GM23338 (cell line): Measurements from ENCODE around the gene PIEZO2. TPM values are rescaled to one million over a fixed set of nuclear protein-coding genes. Genes with fewer than 3 reads are reported as not detected.

Source experiments
- ATAC-seq: fragments of 200-7000 bp; cut with Tn5 transposase; 3 replicates; pipeline ENCODE4 v1.9.1; 2020
- DNase-seq: peaks from one replicate; pipeline ENCODE4 v3.0.0-alpha.2; 2015; ENCODE audit warnings: low spot score
- H2AFZ ChIP-seq: fragments of 200-600 bp; sonication (generic); 2 replicates; pipeline ENCODE4 v1.8.0; 2016; ENCODE audit warnings: antibody characterized with exemption, mild to moderate bottlenecking, moderate library complexity
- H3F3A ChIP-seq: fragments of 200-600 bp; sonication (generic); replicated peaks from 2 replicates; pipeline ENCODE4 v1.8.0; 2017; ENCODE audit warnings: antibody characterized with exemption, mixed run types, low read depth
- H3K27ac ChIP-seq: fragments of 200-600 bp; sonication (generic); 2 replicates; pipeline ENCODE4 v1.6.1; 2016; ENCODE audit warnings: low read depth
- H3K27me3 ChIP-seq: fragments of 200-600 bp; sonication (generic); 2 replicates; pipeline ENCODE4 v1.8.0; 2016; ENCODE audit warnings: mild to moderate bottlenecking, mixed run types, moderate library complexity; ENCODE audit not compliant: insufficient read depth
- H3K36me3 ChIP-seq: fragments of 200-600 bp; sonication (generic); 2 replicates; pipeline ENCODE4 v1.8.0; 2016; ENCODE audit warnings: mild to moderate bottlenecking; ENCODE audit not compliant: insufficient read depth
- H3K4me1 ChIP-seq: fragments of 200-600 bp; sonication (generic); 2 replicates; pipeline ENCODE4 v1.8.0; 2016; ENCODE audit warnings: mild to moderate bottlenecking, moderate library complexity; ENCODE audit not compliant: insufficient read depth
- H3K4me2 ChIP-seq: fragments of 200-600 bp; sonication (generic); 2 replicates; pipeline ENCODE4 v1.7.1; 2017; ENCODE audit warnings: mixed run types
- H3K4me3 ChIP-seq: fragments of 200-600 bp; sonication (generic); 2 replicates; pipeline ENCODE4 v1.6.1; 2016; ENCODE audit warnings: mixed run types
- H3K79me2 ChIP-seq: fragments of 200-600 bp; sonication (generic); replicated peaks from 2 replicates; pipeline ENCODE4 v1.8.0; 2017; ENCODE audit warnings: mild to moderate bottlenecking; ENCODE audit not compliant: insufficient read depth
- H3K9me2 ChIP-seq: fragments of 200-600 bp; sonication (generic); 2 replicates; pipeline ENCODE4 v1.8.0; 2017; ENCODE audit not compliant: insufficient read depth
- H4K20me1 ChIP-seq: fragments of 200-600 bp; sonication (generic); replicated peaks from 2 replicates; pipeline ENCODE4 v1.8.0; 2017; ENCODE audit warnings: mild to moderate bottlenecking; ENCODE audit not compliant: insufficient read depth
- H3K27ac Mint-ChIP-seq: 2 replicates; pipeline ENCODE4 v1.8.0; 2020; ENCODE audit warnings: inconsistent platforms, mild to moderate bottlenecking, moderate library complexity, mixed read lengths
- H3K27me3 Mint-ChIP-seq: 3 replicates; pipeline ENCODE4 v1.8.0; 2022; ENCODE audit warnings: low read depth, mild to moderate bottlenecking, moderate library complexity, mixed read lengths, inconsistent platforms; ENCODE audit not compliant: insufficient read depth, poor library complexity
- H3K36me3 Mint-ChIP-seq: 3 replicates; pipeline ENCODE4 v1.8.0; 2021; ENCODE audit warnings: low read depth, mild to moderate bottlenecking, inconsistent platforms, moderate library complexity, mixed read lengths
- H3K4me1 Mint-ChIP-seq: 3 replicates; pipeline ENCODE4 v1.8.0; 2020; ENCODE audit warnings: mild to moderate bottlenecking, inconsistent platforms, mixed read lengths
- H3K4me3 Mint-ChIP-seq: 3 replicates; pipeline ENCODE4 v1.8.0; 2021; ENCODE audit warnings: moderate library complexity, mild to moderate bottlenecking, inconsistent platforms, mixed read lengths
- H3K9me3 Mint-ChIP-seq: 3 replicates; pipeline ENCODE4 v1.8.0; 2020; ENCODE audit warnings: moderate library complexity, mild to moderate bottlenecking, inconsistent platforms, mixed read lengths
- CREB1 ChIP-seq: fragments of 250-450 bp; sonication (Bioruptor Pico); IDR thresholded peaks from 2 replicates; pipeline ENCODE4 v1.5.0; 2020; ENCODE audit warnings: low read depth, mild to moderate bottlenecking, moderate library complexity
- EZH2 ChIP-seq: fragments of 200-600 bp; sonication (generic); IDR thresholded peaks from one replicate; pipeline ENCODE4 v1.8.0; 2017; ENCODE audit warnings: antibody characterized with exemption, mild to moderate bottlenecking, low read depth; ENCODE audit not compliant: unreplicated experiment
- EZH2phosphoT487 ChIP-seq: fragments of 200-600 bp; sonication (generic); IDR thresholded peaks from one replicate; pipeline ENCODE4 v1.8.1; 2018; ENCODE audit warnings: antibody characterized with exemption; ENCODE audit not compliant: unreplicated experiment
- JUNB ChIP-seq: IDR thresholded peaks from one replicate; pipeline ENCODE4 v1.6.1; 2016; ENCODE audit warnings: antibody characterized with exemption; ENCODE audit not compliant: unreplicated experiment
- NANOG ChIP-seq: IDR thresholded peaks from 2 replicates; pipeline ENCODE4 v1.6.1; 2016; ENCODE audit warnings: antibody characterized with exemption, borderline replicate concordance
- POLR2AphosphoS5 ChIP-seq: IDR thresholded peaks from 2 replicates; pipeline ENCODE4 v1.6.1; 2016; ENCODE audit warnings: antibody characterized with exemption, low read depth
- STAT1 ChIP-seq: IDR thresholded peaks from one replicate; pipeline ENCODE4 v1.6.1; 2016; ENCODE audit warnings: antibody characterized with exemption; ENCODE audit not compliant: unreplicated experiment
- ZNF114 ChIP-seq: fragments of 250-450 bp; sonication (Bioruptor Pico); IDR thresholded peaks from 2 replicates; pipeline ENCODE4 v1.5.0; 2020; ENCODE audit warnings: mild to moderate bottlenecking, moderate library complexity
- ZNF331 ChIP-seq: fragments of 250-450 bp; sonication (Bioruptor Pico); IDR thresholded peaks from 2 replicates; pipeline ENCODE4 v1.5.0; 2020; ENCODE audit warnings: low read depth, mild to moderate bottlenecking, moderate library complexity
- polyA plus RNA-seq: library from polyadenylated mRNA; unstranded; fragments of >200 nt; fragmentation: Nextera tagmentation; extraction: Ambion mirVana; gene quantifications from 2 replicates; pipeline ENCODE4 v1.2.1, GENCODE V29; 2016
- total RNA-seq: library from RNA; depleted of rRNA; stranded (reverse); fragments of >200 nt; shearing (Covaris generic); gene quantifications from 2 replicates; pipeline ENCODE4 v1.2.3, GENCODE V29; 2014
- TF ChIP-seq, protein P1 (sequence below): fragments of 250-450 bp; sonication (Bioruptor Pico); IDR thresholded peaks from 2 replicates; pipeline ENCODE4 v1.5.0; 2020; ENCODE audit warnings: mild to moderate bottlenecking, moderate library complexity
- TF ChIP-seq, protein P2 (sequence below): IDR thresholded peaks from 2 replicates; pipeline ENCODE4 v1.6.1; 2016; ENCODE audit warnings: antibody characterized with exemption
- TF ChIP-seq, protein P3 (sequence below), 2 experiments: fragments of 200-600 bp in 1 of 2; sonication (generic) in 1 of 2; conservative IDR thresholded peaks; 2 replicates each; pipeline versions ENCODE4 v1.5.1 to v1.6.1; 2016 to 2017; ENCODE audit warnings: antibody characterized with exemption in 2 of 2, low read depth in 2 of 2, mild to moderate bottlenecking in 2 of 2, moderate library complexity in 1 of 2
- TF ChIP-seq, protein P4 (sequence below): IDR thresholded peaks from one replicate; pipeline ENCODE4 v1.6.1; 2018; ENCODE audit warnings: antibody characterized with exemption; ENCODE audit not compliant: unreplicated experiment

The PIEZO2 gene
- total and polyA plus RNA-seq, 2 experiments from 2014 or later = 4.8 to 8.2 TPM

DNA sequence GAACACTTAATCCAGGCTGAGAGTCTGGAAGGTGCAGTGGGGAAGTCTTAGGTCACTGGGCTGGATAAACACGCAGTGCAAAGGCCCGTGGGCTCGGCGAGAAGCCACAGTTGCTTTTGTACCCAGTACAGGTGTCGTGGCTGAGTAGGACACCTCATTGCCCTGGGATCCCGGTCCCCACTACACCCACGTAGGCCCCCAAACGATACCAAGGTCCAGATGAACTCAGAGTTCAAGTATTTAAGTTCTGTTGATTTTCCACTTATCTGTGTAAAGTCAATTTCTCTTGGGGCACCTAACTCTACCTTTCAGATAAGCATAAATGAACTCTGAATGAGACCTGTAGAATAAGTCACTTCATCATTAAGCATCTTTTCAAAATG lies 302.0 kb downstream of the PIEZO2 start:
- no peaks in the 10 kb centered on the region for H3K27me3 Mint-ChIP-seq
- Histone ChIP-seq H3K4me1 (peaks cover 22% of the 10 kb centered on the region), H3K79me2 (no peaks in the 10 kb centered on the region), H2AFZ (no peak overlapping the region), H3F3A (no peaks in the 10 kb centered on the region), H3K27me3 (no peaks in the 10 kb centered on the region), H4K20me1 (no peaks in the 10 kb centered on the region), H3K4me2 (peak overlapping the region; percentile 46), H3K9me2 (no peaks in the 10 kb centered on the region), H3K36me3 (no peaks in the 10 kb centered on the region), H3K4me3 (0 out of 2 replicates have a peak overlapping the region, but pooled peaks have one; percentile 9), H3K27ac (no peak overlapping the region)
- TF ChIP-seq CREB1 (CRISPR knock-in tag) (no peak), EZH2phosphoT487 (no peak), POLR2AphosphoS5 (no peak), ZNF114 (no peak), JUNB (no peak), EZH2 (no peak), ZNF331 (CRISPR knock-in tag) (no peak), NANOG (no peak), STAT1 (no peak)
- TF ChIP-seq, protein P1, sequence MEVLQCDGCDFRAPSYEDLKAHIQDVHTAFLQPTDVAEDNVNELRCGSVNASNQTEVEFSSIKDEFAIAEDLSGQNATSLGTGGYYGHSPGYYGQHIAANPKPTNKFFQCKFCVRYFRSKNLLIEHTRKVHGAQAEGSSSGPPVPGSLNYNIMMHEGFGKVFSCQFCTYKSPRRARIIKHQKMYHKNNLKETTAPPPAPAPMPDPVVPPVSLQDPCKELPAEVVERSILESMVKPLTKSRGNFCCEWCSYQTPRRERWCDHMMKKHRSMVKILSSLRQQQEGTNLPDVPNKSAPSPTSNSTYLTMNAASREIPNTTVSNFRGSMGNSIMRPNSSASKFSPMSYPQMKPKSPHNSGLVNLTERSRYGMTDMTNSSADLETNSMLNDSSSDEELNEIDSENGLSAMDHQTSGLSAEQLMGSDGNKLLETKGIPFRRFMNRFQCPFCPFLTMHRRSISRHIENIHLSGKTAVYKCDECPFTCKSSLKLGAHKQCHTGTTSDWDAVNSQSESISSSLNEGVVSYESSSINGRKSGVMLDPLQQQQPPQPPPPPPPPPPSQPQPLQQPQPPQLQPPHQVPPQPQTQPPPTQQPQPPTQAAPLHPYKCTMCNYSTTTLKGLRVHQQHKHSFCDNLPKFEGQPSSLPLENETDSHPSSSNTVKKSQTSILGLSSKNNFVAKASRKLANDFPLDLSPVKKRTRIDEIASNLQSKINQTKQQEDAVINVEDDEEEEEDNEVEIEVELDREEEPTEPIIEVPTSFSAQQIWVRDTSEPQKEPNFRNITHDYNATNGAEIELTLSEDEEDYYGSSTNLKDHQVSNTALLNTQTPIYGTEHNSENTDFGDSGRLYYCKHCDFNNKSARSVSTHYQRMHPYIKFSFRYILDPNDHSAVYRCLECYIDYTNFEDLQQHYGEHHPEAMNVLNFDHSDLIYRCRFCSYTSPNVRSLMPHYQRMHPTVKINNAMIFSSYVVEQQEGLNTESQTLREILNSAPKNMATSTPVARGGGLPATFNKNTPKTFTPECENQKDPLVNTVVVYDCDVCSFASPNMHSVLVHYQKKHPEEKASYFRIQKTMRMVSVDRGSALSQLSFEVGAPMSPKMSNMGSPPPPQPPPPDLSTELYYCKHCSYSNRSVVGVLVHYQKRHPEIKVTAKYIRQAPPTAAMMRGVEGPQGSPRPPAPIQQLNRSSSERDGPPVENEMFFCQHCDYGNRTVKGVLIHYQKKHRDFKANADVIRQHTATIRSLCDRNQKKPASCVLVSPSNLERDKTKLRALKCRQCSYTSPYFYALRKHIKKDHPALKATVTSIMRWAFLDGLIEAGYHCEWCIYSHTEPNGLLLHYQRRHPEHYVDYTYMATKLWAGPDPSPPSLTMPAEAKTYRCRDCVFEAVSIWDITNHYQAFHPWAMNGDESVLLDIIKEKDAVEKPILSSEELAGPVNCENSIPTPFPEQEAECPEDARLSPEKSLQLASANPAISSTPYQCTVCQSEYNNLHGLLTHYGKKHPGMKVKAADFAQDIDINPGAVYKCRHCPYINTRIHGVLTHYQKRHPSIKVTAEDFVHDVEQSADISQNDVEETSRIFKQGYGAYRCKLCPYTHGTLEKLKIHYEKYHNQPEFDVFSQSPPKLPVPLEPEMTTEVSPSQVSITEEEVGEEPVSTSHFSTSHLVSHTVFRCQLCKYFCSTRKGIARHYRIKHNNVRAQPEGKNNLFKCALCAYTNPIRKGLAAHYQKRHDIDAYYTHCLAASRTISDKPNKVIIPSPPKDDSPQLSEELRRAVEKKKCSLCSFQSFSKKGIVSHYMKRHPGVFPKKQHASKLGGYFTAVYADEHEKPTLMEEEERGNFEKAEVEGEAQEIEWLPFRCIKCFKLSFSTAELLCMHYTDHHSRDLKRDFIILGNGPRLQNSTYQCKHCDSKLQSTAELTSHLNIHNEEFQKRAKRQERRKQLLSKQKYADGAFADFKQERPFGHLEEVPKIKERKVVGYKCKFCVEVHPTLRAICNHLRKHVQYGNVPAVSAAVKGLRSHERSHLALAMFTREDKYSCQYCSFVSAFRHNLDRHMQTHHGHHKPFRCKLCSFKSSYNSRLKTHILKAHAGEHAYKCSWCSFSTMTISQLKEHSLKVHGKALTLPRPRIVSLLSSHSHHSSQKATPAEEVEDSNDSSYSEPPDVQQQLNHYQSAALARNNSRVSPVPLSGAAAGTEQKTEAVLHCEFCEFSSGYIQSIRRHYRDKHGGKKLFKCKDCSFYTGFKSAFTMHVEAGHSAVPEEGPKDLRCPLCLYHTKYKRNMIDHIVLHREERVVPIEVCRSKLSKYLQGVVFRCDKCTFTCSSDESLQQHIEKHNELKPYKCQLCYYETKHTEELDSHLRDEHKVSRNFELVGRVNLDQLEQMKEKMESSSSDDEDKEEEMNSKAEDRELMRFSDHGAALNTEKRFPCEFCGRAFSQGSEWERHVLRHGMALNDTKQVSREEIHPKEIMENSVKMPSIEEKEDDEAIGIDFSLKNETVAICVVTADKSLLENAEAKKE (CRISPR knock-in tag) = no peak
- TF ChIP-seq, protein P2, sequence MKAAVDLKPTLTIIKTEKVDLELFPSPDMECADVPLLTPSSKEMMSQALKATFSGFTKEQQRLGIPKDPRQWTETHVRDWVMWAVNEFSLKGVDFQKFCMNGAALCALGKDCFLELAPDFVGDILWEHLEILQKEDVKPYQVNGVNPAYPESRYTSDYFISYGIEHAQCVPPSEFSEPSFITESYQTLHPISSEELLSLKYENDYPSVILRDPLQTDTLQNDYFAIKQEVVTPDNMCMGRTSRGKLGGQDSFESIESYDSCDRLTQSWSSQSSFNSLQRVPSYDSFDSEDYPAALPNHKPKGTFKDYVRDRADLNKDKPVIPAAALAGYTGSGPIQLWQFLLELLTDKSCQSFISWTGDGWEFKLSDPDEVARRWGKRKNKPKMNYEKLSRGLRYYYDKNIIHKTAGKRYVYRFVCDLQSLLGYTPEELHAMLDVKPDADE = no peak
- TF ChIP-seq, protein P3, sequence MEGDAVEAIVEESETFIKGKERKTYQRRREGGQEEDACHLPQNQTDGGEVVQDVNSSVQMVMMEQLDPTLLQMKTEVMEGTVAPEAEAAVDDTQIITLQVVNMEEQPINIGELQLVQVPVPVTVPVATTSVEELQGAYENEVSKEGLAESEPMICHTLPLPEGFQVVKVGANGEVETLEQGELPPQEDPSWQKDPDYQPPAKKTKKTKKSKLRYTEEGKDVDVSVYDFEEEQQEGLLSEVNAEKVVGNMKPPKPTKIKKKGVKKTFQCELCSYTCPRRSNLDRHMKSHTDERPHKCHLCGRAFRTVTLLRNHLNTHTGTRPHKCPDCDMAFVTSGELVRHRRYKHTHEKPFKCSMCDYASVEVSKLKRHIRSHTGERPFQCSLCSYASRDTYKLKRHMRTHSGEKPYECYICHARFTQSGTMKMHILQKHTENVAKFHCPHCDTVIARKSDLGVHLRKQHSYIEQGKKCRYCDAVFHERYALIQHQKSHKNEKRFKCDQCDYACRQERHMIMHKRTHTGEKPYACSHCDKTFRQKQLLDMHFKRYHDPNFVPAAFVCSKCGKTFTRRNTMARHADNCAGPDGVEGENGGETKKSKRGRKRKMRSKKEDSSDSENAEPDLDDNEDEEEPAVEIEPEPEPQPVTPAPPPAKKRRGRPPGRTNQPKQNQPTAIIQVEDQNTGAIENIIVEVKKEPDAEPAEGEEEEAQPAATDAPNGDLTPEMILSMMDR (conservative IDR thresholded peaks at IDR 0.05; ENCODE audit: low read depth in 2 of 2) = no peak
- TF ChIP-seq, protein P4, sequence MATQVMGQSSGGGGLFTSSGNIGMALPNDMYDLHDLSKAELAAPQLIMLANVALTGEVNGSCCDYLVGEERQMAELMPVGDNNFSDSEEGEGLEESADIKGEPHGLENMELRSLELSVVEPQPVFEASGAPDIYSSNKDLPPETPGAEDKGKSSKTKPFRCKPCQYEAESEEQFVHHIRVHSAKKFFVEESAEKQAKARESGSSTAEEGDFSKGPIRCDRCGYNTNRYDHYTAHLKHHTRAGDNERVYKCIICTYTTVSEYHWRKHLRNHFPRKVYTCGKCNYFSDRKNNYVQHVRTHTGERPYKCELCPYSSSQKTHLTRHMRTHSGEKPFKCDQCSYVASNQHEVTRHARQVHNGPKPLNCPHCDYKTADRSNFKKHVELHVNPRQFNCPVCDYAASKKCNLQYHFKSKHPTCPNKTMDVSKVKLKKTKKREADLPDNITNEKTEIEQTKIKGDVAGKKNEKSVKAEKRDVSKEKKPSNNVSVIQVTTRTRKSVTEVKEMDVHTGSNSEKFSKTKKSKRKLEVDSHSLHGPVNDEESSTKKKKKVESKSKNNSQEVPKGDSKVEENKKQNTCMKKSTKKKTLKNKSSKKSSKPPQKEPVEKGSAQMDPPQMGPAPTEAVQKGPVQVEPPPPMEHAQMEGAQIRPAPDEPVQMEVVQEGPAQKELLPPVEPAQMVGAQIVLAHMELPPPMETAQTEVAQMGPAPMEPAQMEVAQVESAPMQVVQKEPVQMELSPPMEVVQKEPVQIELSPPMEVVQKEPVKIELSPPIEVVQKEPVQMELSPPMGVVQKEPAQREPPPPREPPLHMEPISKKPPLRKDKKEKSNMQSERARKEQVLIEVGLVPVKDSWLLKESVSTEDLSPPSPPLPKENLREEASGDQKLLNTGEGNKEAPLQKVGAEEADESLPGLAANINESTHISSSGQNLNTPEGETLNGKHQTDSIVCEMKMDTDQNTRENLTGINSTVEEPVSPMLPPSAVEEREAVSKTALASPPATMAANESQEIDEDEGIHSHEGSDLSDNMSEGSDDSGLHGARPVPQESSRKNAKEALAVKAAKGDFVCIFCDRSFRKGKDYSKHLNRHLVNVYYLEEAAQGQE = no peak
- H3K9me3 Mint-ChIP-seq = peaks cover 8% of the 10 kb centered on the region
- H3K4me1 Mint-ChIP-seq = peaks cover 33% of the 10 kb centered on the region
- peaks cover 16% of the 10 kb centered on the region for H3K36me3 Mint-ChIP-seq
- H3K27ac Mint-ChIP-seq = peak overlapping the region; percentile 35; the same call in 1 of the 2 replicates
- ATAC-seq (no peak), DNase-seq (no peak)
- H3K4me3 Mint-ChIP-seq = no peak overlapping the region
